Left colon (tissue), 2 donors: ENCODE data around the gene POR. TPM values are rescaled to one million over a fixed set of nuclear protein-coding genes. Genes with fewer than 3 reads are reported as not detected.

Experiments
- ATAC-seq: fragments of 200-7000 bp; cut with Tn5 transposase; one replicate; pipeline ENCODE4 v1.9.1; 2020; ENCODE audit warnings: mild to moderate bottlenecking, moderate library complexity
- DNase-seq, 2 donors: peaks; one replicate each; pipeline ENCODE4 v3.0.0-alpha.2; 2020
- intact Hi-C, 2 donors: fragments of 100-400 bp; cut with DNase I in 1 of 2; cut with micrococcal nuclease in 1 of 2; formaldehyde crosslinking; loops; one replicate each; pipeline versions ENCODE4 v1.11.2 to v1.14.0; 2022; cut with DNase I, micrococcal nuclease
- total RNA-seq, 2 donors: library from RNA; stranded (reverse); fragmentation: NEBNext Ultra II Directional; extraction: Animal tissue kit (Norgen Biotek cat#: 25700); gene quantifications; one replicate each; pipeline ENCODE4 v1.2.1, GENCODE V29; 2021
- donor health status: DM: no; HTN: no; CAD: no.
- donor health status: DM: yes; HTN: yes; CAD: no.

POR gene
- total RNA-seq, 2 donors from 2014 or later, result 131 to 150 TPM

- DNase-seq (no peak), ATAC-seq (no peak)
- intact Hi-C loops, result no loop called here
Measured at GRCh38 chr7:75938921-75939320, 24.0 kb downstream of the POR start.

- ATAC-seq (peak; percentile 91), DNase-seq (peak in 1 of 2 donors; percentile 50)
- intact Hi-C loops, result no loop called here
Measured at GRCh38 chr7:75943864-75944263, 28.9 kb downstream of the POR start.

GRCh38 chr7:75944507-75944906 is 29.6 kb downstream of the POR start:
- DNase-seq, result no peak

GRCh38 chr7:75945297-75946168 is 30.6 kb downstream of the POR start:
- ATAC-seq, result peak; percentile 68
- intact Hi-C loops, result no loop called here
- no peak for DNase-seq

More at GRCh38 chr7:75944507-75944906, 29.6 kb downstream of the POR start:
- intact Hi-C loops, result no loop called here
- ATAC-seq, result no peak

GRCh38 chr7:75946207-75946855 is 31.4 kb downstream of the POR start:
- intact Hi-C loops, result no loop called here
- DNase-seq, result no peak
- ATAC-seq, result no peak

DNA sequence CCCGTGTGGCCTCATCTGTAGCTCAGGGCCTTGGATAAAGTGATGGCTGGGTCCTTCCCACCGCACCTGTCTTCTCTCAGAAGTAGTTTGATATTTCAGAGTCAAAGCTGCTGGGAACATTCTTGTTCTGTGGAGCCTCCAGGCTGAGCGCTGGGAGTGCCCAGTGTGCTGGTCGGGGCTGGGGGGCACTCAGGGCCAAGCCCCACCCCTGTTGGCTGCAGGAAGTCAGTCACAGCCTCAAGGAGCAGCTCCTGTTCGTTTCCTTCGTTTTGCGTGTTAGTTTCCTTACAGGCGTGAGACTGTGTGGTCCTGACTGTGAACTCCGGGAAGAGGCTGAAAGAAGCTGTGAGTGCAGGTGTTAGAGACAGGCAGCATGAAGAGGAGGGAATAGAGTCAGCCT is 33.2 kb downstream of the POR start:
- intact Hi-C loops, result no loop called here
- DNase-seq (no peak), ATAC-seq (no peak)

DNA sequence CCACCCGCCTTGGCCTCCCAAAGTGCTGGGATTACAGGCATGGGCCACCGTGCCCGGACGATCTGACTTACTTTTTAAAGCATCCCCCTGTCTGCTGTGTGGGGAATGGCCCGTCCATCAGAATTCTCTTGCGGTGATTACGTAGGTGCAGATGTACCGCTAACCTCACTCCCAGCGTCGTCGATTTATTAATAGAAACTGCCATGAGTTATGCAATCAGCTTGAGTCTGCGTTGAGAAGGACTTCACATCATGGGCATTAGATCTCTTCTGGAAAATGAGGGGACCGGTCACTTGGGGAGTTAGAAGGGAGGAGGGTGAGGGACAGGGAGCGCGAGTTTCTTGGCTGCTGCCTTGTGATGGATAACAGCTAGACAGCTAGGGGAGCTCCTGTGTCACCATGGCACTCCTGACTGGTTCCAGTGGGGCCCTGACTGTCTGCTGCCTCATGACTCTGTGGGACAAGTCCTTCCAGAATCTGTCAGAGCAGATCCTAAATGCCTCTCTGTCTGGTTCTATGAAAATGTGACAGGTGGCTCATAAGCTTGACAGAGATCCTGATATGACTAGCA is 35.2 kb downstream of the POR start:
- intact Hi-C loops, result no loop called here
- no peak for DNase-seq
- peak; percentile 25 for ATAC-seq

DNA sequence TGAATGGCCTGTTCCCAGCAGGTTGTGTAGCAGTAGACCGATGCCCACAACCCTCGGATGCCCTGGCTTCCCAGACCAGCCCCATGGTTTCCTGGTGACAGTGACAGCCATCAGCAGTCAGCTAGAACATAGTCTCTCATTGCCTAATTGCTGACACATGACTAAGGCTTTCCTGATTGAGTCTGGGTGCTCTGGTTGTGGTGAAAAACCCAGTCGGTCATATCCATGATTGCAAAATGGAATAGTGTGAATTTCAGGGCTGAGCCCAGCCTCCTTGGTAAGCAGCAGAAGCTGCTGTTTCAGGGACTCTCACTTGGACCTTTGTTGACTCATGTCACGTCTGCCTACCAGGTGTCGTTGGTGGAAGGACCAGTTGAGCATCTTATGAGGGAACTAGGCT is 36.6 kb downstream of the POR start:
- ATAC-seq (peak; percentile 11), DNase-seq (no peak)
- intact Hi-C loops, result no loop called here

- no peak for DNase-seq
Measured at GRCh38 chr7:75953431-75953830, 38.5 kb downstream of the POR start.

GRCh38 chr7:75953931-75954330 is 39.0 kb downstream of the POR start:
- intact Hi-C loops, result no loop called here
- DNase-seq (no peak), ATAC-seq (no peak)

More at GRCh38 chr7:75953431-75953830, 38.5 kb downstream of the POR start:
- ATAC-seq, result no peak
- intact Hi-C loops, result no loop called here

GRCh38 chr7:75955331-75955955 is 40.5 kb downstream of the POR start:
- ATAC-seq (no peak), DNase-seq (no peak)
- intact Hi-C loops, result loop anchor here in 1 of 2 donors (5.0 kb wide), 1 partner anchor 33 kb away; no protein-coding TSS in a partner anchor

DNA sequence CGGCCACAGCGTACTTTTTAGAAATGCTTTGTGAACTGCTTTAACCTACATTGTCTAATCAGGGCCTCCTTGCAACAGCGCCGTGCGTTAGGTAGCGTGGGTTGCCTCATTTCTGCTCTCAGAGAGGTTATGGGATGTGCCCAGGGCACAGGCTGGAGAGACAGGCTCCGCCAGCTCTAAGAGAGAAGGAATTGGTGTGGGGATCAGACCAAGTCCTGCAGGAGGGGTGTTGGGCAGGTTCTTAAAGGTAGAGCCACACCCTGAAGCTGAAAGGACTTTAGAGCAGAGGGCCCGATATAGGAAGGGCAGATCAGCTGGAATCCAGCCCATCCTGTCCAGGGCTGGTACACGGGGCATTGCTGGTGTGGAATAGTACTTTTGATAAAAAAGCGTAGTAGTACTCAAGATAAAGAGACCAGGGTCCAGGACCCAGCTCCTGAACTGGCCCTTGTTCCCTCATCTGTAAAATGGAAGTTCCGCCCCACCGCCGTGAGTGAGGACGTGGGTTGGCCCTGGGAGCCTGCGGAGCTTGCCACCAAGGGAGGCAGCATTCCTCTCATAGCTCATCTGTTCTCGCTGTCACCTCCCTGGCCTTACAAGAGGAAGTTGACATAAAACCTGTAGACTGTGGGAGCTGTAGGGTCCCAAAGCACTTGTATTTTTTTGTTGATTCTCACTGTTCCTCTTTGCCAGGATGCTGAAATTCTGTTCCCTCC is 42.2 kb downstream of the POR start:
- intact Hi-C loops, result loop anchor here in 1 of 2 donors (5.0 kb wide), 1 partner anchor 35 kb away; no protein-coding TSS in a partner anchor
- ATAC-seq (peak; percentile 89), DNase-seq (peak; percentile 78 to 88)

DNA sequence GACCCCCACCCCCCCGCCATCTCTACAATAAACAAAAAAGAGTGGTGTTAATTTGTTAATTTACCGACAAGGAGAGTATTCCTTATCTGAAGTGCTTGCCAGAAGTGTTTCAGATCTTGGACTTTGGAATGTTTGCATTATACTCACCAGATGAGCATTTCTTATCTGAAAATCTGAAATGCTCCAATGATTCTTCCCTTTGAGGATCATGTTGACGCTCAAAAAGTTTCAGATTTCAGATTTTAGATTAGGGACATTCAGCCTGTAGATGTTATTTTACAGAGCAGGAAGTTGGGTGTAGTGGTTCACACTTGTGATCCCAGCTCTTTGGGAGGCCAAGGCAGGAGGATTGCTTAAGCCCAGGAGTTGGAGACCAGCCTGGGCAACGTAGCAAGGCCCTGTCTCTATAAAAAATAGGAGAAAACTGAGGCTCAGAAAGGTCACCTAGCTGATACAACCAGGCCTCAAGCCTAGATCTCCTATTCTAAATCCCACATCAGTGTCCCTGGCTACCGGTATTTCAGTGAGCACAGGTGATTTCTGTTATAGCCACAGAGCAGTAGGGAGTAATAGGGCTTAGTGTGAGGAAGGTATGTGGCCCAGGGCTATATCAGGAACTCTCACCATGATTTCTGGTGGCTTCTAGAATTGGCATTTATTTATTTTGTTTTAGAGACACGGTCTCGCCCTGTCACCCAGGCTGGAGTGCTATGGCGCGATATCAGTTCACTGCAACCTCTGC is 44.0 kb downstream of the POR start:
- intact Hi-C loops, result loop anchor here in 1 of 2 donors (5.0 kb wide), 1 partner anchor 37 kb away; no protein-coding TSS in a partner anchor
- DNase-seq, result no peak
- peak; percentile 53 for ATAC-seq

DNA sequence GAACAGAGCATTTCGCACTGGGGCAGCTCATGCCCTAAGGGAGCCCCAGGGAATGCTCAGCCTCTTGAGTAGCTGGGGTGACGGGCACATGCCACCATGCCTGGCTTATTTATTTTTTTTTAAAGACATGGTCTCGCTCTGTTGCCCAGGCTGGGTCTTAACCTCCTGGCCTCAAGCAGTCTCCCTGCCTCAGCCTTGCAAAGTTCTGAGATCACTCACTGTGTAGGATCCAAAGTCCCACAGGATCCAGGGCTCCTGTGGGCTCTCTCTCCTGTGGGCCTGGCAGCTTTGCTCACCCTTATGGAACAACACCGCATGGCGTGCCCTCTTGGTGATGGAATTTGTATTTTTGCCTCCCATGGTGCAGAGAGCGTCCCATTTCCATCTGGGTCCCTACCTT is 45.4 kb downstream of the POR start:
- intact Hi-C loops, result no loop called here
- ATAC-seq, result no peak
- DNase-seq, result no peak

GRCh38 chr7:75961218-75961617 is 46.3 kb downstream of the POR start:
- no peak for DNase-seq
- ATAC-seq, result no peak
- intact Hi-C loops, result no loop called here

DNA sequence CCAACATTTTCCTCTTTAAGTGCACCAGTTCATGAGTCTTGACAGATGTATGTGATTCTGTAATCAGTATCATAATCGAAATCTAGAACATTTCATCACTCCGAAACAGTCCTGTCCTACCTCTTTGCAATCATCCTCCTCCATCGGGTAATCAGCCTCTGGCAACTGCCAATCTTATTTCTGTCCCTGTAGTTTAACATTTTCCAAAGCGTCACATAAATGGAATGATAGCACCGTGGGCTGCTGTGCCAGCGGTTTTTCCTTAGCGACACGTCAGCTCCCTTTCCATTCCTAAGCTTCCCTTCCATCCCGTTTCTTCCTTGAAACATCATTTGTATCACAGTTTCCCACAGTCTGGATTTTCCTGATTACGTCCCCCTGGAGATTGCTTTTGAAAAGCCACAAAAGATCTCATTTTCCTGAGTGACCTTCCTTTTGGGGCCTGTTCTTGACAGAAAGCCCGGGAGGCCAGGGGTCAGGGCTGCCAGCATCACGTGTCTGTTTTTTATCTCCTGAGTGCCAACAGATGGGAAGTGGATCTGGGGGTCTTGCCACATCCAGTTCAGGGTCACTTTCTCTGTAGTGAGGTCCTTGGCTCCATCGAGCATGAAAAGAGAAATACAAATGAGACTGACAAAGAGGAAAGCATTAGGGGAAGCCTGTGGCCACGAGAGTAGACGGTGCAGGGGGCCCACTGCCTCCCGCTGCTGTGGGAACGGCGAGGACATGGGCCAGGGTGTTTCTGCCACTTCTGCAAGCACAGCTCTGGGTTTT is 47.8 kb downstream of the POR start:
- DNase-seq (no peak), ATAC-seq (no peak)
- intact Hi-C loops, result no loop called here

GRCh38 chr7:75963381-75963995 is 48.5 kb downstream of the POR start:
- intact Hi-C loops, result no loop called here
- ATAC-seq (no peak), DNase-seq (no peak)
